ENCODE data around the gene DMRT3.
"Not testable (repeated sequence)": the region's sequence is repeated elsewhere in the genome, so short reads cannot be mapped to it uniquely, and the experiment has no call there.

DMRT3 gene

DNA sequence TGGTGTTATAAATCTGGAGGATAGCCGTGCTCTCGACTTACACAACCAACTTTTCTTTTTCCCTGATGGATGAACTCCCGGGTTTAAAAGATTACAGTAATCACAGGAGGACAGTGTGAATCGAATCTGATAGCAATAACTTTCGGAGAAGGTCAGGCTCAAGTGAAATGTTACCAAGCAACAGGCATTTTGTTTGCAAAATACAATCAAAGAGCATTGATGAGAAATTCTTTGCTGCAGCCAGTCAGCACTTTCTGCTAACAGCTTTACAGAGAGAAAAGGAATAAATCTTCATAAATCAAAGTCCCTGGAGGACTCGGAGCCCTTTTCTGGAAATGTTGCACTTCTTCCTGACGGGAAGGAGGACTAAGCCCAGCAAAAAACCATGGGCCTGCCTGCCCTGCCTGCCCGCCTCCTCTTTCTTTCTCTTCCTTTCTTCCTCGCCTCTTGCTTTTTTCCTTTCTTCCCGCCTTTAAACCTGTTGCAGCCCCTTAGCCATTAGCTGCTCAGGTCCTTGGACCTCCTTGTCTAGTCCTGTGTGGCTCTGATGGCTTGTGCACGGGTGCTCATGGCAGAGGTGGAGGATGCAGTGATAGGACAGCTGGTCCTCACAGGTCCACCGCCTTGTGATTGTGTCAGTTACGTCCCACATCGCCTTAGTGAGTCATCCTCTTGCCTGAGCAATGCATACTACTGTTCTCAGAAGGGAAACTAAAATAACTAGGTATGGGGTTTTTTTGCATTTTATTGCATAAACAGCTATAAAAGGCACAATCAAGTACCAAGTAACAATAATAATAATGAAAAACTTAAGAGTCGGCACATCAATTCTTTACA, 6.2 kb downstream of the DMRT3 start:
- TF ChIP-seq, protein P1, sequence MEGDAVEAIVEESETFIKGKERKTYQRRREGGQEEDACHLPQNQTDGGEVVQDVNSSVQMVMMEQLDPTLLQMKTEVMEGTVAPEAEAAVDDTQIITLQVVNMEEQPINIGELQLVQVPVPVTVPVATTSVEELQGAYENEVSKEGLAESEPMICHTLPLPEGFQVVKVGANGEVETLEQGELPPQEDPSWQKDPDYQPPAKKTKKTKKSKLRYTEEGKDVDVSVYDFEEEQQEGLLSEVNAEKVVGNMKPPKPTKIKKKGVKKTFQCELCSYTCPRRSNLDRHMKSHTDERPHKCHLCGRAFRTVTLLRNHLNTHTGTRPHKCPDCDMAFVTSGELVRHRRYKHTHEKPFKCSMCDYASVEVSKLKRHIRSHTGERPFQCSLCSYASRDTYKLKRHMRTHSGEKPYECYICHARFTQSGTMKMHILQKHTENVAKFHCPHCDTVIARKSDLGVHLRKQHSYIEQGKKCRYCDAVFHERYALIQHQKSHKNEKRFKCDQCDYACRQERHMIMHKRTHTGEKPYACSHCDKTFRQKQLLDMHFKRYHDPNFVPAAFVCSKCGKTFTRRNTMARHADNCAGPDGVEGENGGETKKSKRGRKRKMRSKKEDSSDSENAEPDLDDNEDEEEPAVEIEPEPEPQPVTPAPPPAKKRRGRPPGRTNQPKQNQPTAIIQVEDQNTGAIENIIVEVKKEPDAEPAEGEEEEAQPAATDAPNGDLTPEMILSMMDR (IDR thresholded peaks at IDR 0.05): no peak
- intact Hi-C loops (cut with DNase I; ENCODE audit: low total_unique reads): no loop called here
- peaks cover 0 to 47% of the 10 kb centered on the region in 2 donors for H3K27me3 ChIP-seq
- no peak overlapping the region for H3K27ac ChIP-seq
- no peaks in the 10 kb centered on the region for H3K36me3 ChIP-seq
- H3K4me1 ChIP-seq: no peaks in the 10 kb centered on the region
- no peak overlapping the region for H3K4me3 ChIP-seq
- DNase-seq: no peak
- H3K9me3 ChIP-seq: no peaks in the 10 kb centered on the region

DNA sequence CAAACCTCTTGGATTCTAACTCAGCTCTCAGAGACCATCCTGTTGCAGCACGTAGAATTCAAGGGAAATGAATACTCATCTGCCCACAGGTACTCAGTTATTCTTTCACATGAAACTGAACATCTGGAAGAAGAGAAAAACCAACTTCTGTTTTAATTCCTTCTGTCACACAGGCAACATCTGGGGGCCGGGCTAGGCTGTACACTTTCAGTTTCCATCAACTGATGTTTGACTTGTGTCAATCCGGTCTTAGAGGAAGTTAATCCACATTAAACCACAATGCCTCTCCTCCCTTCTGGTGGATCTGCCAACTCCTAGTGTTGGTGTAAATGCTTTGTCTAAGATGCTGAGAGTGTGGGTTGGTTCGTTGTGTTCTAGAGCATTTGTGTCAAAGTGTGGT, 17.6 kb downstream of the DMRT3 start:
- no peak overlapping the region for H3K4me3 ChIP-seq
- DNase-seq: no peak
- H3K36me3 ChIP-seq: no peaks in the 10 kb centered on the region
- intact Hi-C loops (cut with DNase I; ENCODE audit: low total_unique reads): no loop called here
- H3K4me1 ChIP-seq: no peaks in the 10 kb centered on the region
- H3K27ac ChIP-seq: no peak overlapping the region
- TF ChIP-seq, protein P1 (IDR thresholded peaks at IDR 0.05): no peak
- H3K27me3 ChIP-seq: peaks cover 0 to 25% of the 10 kb centered on the region in 2 donors
- H3K9me3 ChIP-seq: no peaks in the 10 kb centered on the region

DNA sequence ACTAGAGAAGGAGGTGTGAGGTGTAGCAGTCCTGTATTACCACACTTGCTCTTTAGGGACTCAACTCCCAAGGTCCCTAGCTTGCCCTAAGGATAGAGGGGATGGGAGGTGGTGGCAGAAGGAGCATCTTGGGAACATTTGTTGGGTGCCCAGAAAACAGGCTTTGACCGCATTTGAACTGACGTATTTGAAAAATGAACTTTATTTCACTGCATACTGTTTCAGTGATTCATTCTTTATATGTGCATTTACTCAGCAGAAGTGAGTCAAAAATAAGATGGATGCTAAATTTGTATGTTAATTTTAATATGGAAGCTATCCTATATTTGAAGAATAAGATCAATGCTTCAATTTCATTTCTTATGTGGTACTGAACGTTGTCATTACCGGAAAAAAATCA, 18.7 kb downstream of the DMRT3 start:
- intact Hi-C loops (cut with DNase I; ENCODE audit: low total_unique reads): no loop called here
- H3K4me3 ChIP-seq: no peak overlapping the region
- no peak overlapping the region for H3K27ac ChIP-seq
- no peaks in the 10 kb centered on the region for H3K36me3 ChIP-seq
- TF ChIP-seq, protein P1 (IDR thresholded peaks at IDR 0.05): no peak
- H3K4me1 ChIP-seq: no peaks in the 10 kb centered on the region
- DNase-seq: no peak
- H3K9me3 ChIP-seq: no peaks in the 10 kb centered on the region
- peaks cover 0 to 15% of the 10 kb centered on the region in 2 donors for H3K27me3 ChIP-seq

DNA sequence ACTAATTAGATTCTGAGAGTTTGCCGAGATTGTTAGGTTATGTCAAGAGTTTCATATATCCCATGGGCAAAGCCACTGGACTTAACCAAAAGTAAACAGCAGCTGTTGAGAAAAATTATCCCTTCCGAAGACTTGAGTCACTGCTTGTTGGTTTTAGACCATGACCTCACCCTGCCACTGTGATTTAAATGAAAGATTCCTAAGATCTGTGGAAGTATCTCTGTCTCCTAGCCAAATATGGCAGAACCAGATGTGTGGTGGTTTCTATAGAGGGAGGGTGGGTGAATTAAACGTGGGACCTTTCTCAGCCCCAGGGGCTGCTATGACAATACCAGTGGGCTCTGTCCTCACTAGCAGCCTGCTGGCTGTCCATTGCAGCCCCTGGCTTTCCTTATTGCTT, 19.3 kb downstream of the DMRT3 start:
- no peak overlapping the region for H3K4me3 ChIP-seq
- H3K27ac ChIP-seq: no peak overlapping the region
- peaks cover 0 to 11% of the 10 kb centered on the region in 2 donors for H3K27me3 ChIP-seq
- no peak for DNase-seq
- no peaks in the 10 kb centered on the region for H3K36me3 ChIP-seq
- no peaks in the 10 kb centered on the region for H3K4me1 ChIP-seq
- H3K9me3 ChIP-seq: no peaks in the 10 kb centered on the region
- TF ChIP-seq, protein P1 (IDR thresholded peaks at IDR 0.05): no peak
- intact Hi-C loops (cut with DNase I; ENCODE audit: low total_unique reads): no loop called here

DNA sequence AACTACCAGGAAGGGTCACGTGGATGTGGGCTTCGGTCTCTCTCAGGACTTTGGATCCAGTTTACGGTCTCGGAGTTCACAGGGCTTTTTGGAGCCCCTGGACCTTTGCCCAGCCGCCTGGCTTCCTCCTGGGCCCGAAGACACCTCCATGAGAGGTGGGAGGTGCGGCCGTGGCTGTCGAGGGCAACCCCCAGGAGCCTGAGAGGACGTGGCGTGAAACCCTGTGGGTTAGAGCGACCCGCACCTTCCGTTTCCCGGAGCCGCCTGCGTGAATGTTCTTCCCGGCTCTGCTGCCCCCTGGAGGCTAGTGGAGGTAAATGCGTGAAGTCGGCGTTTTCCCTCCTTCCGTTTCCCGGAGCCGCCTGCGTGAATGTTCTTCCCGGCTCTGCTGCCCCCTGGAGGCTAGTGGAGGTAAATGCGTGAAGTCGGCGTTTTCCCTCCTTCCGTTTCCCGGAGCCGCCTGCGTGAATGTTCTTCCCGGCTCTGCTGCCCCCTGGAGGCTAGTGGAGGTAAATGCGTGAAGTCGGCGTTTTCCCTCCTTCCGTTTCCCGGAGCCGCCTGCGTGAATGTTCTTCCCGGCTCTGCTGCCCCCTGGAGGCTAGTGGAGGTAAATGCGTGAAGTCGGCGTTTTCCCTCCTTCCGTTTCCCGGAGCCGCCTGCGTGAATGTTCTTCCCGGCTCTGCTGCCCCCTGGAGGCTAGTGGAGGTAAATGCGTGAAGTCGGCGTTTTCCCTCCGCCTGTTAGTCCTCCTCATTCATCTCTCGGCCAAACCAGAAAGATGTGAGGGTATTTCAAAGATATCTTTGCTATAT, 22.1 kb downstream of the DMRT3 start:
- H3K36me3 ChIP-seq; H3K27ac ChIP-seq; H3K9me3 ChIP-seq; intact Hi-C loops (cut with DNase I; ENCODE audit: low total_unique reads); H3K4me3 ChIP-seq; DNase-seq; H3K4me1 ChIP-seq; H3K27me3 ChIP-seq: not testable (repeated sequence)
- TF ChIP-seq, protein P1 (IDR thresholded peaks at IDR 0.05): peak; percentile 9 to 33

Data from tibial artery (tissue), 4 donors.